Spleen (tissue), 11 donors: Measurements from ENCODE around the gene TMEM270. TPM values are rescaled to one million over a fixed set of nuclear protein-coding genes. Genes with fewer than 3 reads are reported as not detected.

ENCODE experiments used
- DNase-seq: peaks from one replicate; pipeline ENCODE4 v3.0.0-alpha.2; 2020
- H3K27ac ChIP-seq, 8 donors: fragments of 200-600 bp; sonication (generic) in 7 of 8; 1 replicate in 4 of 8; 2 replicates in 4 of 8; pipeline versions ENCODE4 v1.5.0 to v1.8.0; 2016 to 2021; ENCODE audit warnings: inconsistent platforms in 4 of 8, mild to moderate bottlenecking in 4 of 8, moderate library complexity in 1 of 8
- H3K27me3 ChIP-seq, 7 donors: fragments of 200-600 bp; sonication (generic) in 6 of 7; replicated peaks in 1 of 7; 1 replicate in 4 of 7; 2 replicates in 3 of 7; pipeline versions ENCODE4 v1.5.0 to v1.8.0; 2016 to 2021; ENCODE audit warnings: inconsistent platforms in 3 of 7, mild to moderate bottlenecking in 1 of 7
- H3K36me3 ChIP-seq, 6 donors: fragments of 200-600 bp; sonication (generic) in 5 of 6; 1 replicate in 4 of 6; 2 replicates in 2 of 6; pipeline versions ENCODE4 v1.5.0 to v1.8.0; 2016 to 2021; ENCODE audit warnings: inconsistent platforms in 2 of 6
- H3K4me1 ChIP-seq, 6 donors: fragments of 200-600 bp; sonication (generic) in 5 of 6; 1 replicate in 3 of 6; 2 replicates in 3 of 6; pipeline versions ENCODE4 v1.5.0 to v1.8.0; 2016 to 2021; ENCODE audit warnings: inconsistent platforms in 3 of 6
- H3K4me3 ChIP-seq, 8 donors: fragments of 200-600 bp; sonication (generic) in 7 of 8; 1 replicate in 4 of 8; 2 replicates in 4 of 8; pipeline versions ENCODE4 v1.5.0 to v1.8.0; 2016 to 2021; ENCODE audit warnings: inconsistent platforms in 4 of 8, mild to moderate bottlenecking in 4 of 8, moderate library complexity in 2 of 8
- H3K9me3 ChIP-seq, 8 donors: fragments of 200-600 bp; sonication (generic) in 7 of 8; 1 replicate in 4 of 8; 2 replicates in 4 of 8; pipeline versions ENCODE4 v1.5.0 to v1.8.0; 2016 to 2021; ENCODE audit warnings: inconsistent platforms in 4 of 8
- POLR2A ChIP-seq, 3 donors: fragments of 450-650 bp; IDR thresholded peaks; one replicate each; pipeline ENCODE4 v1.5.1; 2017; ENCODE audit warnings: antibody characterized with exemption in 3 of 3, mild to moderate bottlenecking in 1 of 3
- POLR2AphosphoS5 ChIP-seq, 3 donors: sonication (generic); formaldehyde crosslinking; IDR thresholded peaks; one replicate each; pipeline ENCODE4 v1.5.1; 2017; ENCODE audit warnings: antibody characterized with exemption in 3 of 3
- WGBS, 5 donors: extraction: QIAGEN DNeasy Blood & Tissue Kit in 3 of 5; methylation state at CpG; one replicate each; pipeline versions ENCODE4 v1.1.5 to v1.1.7; 2013 to 2018; 5-methylcytosine and 5-hydroxymethylcytosine counted together
- intact Hi-C: fragments of 100-400 bp; cut with DNase I; formaldehyde crosslinking; loops from one replicate; pipeline ENCODE4 v1.15.0; 2023; ENCODE audit warnings: low total_unique reads
- polyA plus RNA-seq, 3 donors: library from polyadenylated mRNA; stranded (reverse); fragments of 200-250 nt; gene quantifications; one replicate each; pipeline ENCODE4 v1.2.1, GENCODE V29; 2013
- total RNA-seq, 7 donors: library from RNA; depleted of rRNA in 3 of 7; stranded (reverse); fragments of >200 nt in 3 of 7; fragmentation: NEBNext Ultra II Directional in 4 of 7; extraction: Animal tissue kit (Norgen Biotek cat#: 25700) in 4 of 7; gene quantifications; one replicate each; pipeline versions ENCODE4 v1.1.0 to v1.2.1, GENCODE V29; 2016 to 2021
- TF ChIP-seq, protein P1 (sequence below), 11 experiments: fragments of 200-600 bp in 7 of 11; fragments of 450-650 bp in 4 of 11; sonication (generic) in 4 of 11; IDR thresholded peaks in 8 of 11; conservative IDR thresholded peaks in 3 of 11; 1 replicate in 7 of 11; 2 replicates in 4 of 11; pipeline versions ENCODE4 v1.4.0 to v1.8.0; 2016 to 2021; ENCODE audit warnings: antibody characterized with exemption in 11 of 11, inconsistent platforms in 4 of 11, mild to moderate bottlenecking in 1 of 11
- donor health status: healthy with polysubstance abuse.
- donor health status: DM: no; HTN: no; CAD: no; lungs with moderate emphysema.
- donor health status: DM: no; HTN: no; CAD: no.
- donor health status: Bipolar disorder and iron deficiency.
- donor health status: healthy.
- donor health status: DM: no; HTN: no; CAD: no.
- donor health status: DM: yes; HTN: yes; CAD: no.

TMEM270 gene
- total and polyA plus RNA-seq, 10 donors, result not detected

DNA sequence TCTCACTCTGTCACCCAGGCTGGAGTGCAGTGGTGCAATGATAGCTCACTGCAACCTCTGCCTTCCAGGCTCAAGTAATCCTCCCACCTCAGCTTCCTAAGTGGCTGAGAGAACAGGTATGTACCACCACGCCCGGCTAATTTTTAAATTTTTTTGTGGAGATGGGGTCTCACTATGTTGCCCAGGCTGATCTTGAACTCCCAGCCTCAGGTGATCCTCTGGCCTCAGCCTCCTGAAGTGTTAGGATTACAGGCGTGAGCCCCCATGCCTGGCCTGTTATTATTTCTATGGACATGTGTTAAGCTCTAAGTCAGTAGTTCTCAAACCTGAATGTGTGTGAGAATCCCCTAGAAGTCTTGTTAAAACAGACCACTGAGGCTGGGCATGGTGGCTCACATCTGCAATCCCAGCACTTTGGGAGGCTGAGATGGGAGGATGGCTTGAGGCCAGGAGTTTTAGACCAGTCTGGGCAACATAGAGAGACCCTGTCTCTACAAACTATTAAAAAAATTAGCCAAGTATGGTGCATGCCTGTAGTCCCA, 24.5 kb downstream of the TMEM270 start:
- H3K27me3 ChIP-seq, result peaks cover 0 to 18% (median 0%) of the 10 kb centered on the region in 7 donors
- H3K36me3 ChIP-seq, result no peaks in the 10 kb centered on the region
- H3K4me1 ChIP-seq, result peaks cover 7 to 28% (median 16%) of the 10 kb centered on the region in 6 donors
- intact Hi-C loops, result no loop called here
- peak overlapping the region in 1 of 8 donors; percentile 22 for H3K27ac ChIP-seq
- 85 to 97% (median 95%) methylated on average over 3 of the region's 3 CpGs for WGBS, 5 donors
- TF ChIP-seq POLR2A (IDR thresholded peaks at IDR 0.05) (no peak), POLR2AphosphoS5 (IDR thresholded peaks at IDR 0.05) (no peak)
- TF ChIP-seq, protein P1, sequence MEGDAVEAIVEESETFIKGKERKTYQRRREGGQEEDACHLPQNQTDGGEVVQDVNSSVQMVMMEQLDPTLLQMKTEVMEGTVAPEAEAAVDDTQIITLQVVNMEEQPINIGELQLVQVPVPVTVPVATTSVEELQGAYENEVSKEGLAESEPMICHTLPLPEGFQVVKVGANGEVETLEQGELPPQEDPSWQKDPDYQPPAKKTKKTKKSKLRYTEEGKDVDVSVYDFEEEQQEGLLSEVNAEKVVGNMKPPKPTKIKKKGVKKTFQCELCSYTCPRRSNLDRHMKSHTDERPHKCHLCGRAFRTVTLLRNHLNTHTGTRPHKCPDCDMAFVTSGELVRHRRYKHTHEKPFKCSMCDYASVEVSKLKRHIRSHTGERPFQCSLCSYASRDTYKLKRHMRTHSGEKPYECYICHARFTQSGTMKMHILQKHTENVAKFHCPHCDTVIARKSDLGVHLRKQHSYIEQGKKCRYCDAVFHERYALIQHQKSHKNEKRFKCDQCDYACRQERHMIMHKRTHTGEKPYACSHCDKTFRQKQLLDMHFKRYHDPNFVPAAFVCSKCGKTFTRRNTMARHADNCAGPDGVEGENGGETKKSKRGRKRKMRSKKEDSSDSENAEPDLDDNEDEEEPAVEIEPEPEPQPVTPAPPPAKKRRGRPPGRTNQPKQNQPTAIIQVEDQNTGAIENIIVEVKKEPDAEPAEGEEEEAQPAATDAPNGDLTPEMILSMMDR (IDR thresholded peaks at IDR 0.05 in 8 of 11, conservative IDR thresholded peaks at IDR 0.05 in 3 of 11), result no peak
- no peaks in the 10 kb centered on the region for H3K9me3 ChIP-seq
- no peak overlapping the region for H3K4me3 ChIP-seq
- no peak for DNase-seq

DNA sequence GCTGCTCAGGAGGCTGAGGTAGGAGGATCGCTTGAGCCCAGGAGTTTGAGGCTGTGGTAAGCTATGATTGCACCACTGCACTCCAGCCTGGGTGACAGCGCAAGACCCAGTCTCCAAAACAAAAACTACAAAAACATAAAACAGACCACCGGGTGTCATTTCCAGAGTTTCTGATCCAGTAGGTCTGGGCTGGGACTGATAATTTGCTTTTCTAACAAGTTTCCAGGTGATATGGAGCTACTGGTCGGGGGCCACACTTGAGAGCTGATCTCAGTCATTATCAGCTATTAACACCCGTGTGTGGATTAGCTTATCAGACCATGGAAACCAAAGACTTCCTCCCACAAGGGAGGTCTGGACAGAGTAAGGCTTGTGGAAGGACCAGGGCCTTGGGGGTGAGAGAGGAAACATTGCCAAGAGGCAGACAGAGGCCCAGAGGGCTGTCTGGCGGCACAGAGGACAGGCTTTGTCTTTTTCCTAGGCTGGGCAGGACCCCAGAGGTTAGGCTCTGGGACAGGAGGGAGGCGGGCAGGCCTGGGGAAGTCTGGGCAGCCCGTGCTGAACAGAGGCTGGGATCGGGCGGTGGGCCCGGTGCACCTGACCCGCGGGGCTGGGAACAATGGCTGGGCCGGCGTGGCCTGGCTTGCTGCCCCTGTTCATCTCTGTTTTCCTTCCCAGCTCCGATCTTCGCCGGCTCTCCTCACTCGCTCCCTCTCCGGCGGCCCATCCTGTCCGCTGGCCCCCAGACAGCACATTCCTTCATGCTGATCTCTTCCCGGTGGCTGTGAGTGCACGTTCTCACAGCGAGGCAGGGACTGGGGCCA, 25.2 kb downstream of the TMEM270 start:
- intact Hi-C loops, result no loop called here
- no peak for DNase-seq
- H3K36me3 ChIP-seq, result no peaks in the 10 kb centered on the region
- H3K27ac ChIP-seq, result peak overlapping the region in 7 of 8 donors; percentile 20 to 57 (median 32)
- WGBS, 5 donors, result 17 to 34% (median 23%) methylated on average over 22 to 25 of the region's 25 CpGs
- H3K9me3 ChIP-seq, result no peaks in the 10 kb centered on the region
- H3K27me3 ChIP-seq, result peaks cover 0 to 18% (median 0%) of the 10 kb centered on the region in 7 donors
- TF ChIP-seq, protein P1 (IDR thresholded peaks at IDR 0.05 in 8 of 11, conservative IDR thresholded peaks at IDR 0.05 in 3 of 11), result no peak
- TF ChIP-seq POLR2AphosphoS5 (IDR thresholded peaks at IDR 0.05), result peak in 2 of 3 donors; percentile 10 to 14
- H3K4me1 ChIP-seq, result peaks cover 7 to 21% (median 11%) of the 10 kb centered on the region in 6 donors
- H3K4me3 ChIP-seq, result no peak overlapping the region

DNA sequence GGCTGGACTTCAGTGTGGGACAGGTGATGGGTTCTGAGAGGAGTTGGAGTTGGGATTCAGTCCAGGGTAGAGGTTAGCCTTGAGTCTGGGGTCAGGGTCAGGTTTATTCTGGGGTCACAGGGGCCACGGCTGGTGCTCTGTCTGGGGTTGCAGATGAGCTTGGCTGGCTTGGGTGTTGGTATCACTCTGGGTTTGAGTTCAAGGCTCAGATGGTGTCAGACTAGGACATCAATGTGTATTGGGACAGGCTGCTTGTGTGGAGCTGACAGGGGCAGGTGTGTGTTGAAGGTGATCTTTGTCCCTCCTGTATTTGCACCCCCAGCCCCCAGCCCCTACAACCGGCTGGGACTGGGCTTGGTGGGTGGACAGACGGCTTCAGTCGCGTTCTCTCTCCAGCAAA, 26.8 kb downstream of the TMEM270 start:
- DNase-seq, result no peak
- 80 to 94% (median 89%) methylated on average over 1 to 5 of the region's 5 CpGs for WGBS, 5 donors
- intact Hi-C loops, result no loop called here

More for the DNA sequence above, 26.8 kb downstream of the TMEM270 start:
- Histone ChIP-seq H3K4me3 (no peak overlapping the region), H3K9me3 (no peaks in the 10 kb centered on the region), H3K36me3 (no peaks in the 10 kb centered on the region), H3K4me1 (peaks cover 7 to 24% (median 13%) of the 10 kb centered on the region in 6 donors), H3K27me3 (peaks cover 0 to 22% (median 0%) of the 10 kb centered on the region in 7 donors), H3K27ac (no peak overlapping the region)
- TF ChIP-seq POLR2AphosphoS5 (IDR thresholded peaks at IDR 0.05), result no peak
- TF ChIP-seq, protein P1 (IDR thresholded peaks at IDR 0.05 in 8 of 11, conservative IDR thresholded peaks at IDR 0.05 in 3 of 11), result no peak
- no peak for TF ChIP-seq POLR2A (IDR thresholded peaks at IDR 0.05)
